Eye (tissue), 1 donor: ENCODE data around the gene KBTBD13.
"Not testable (repeated sequence)": the region's sequence is repeated elsewhere in the genome, so short reads cannot be mapped to it uniquely, and the experiment has no call there.

Experiments
- DNase-seq: peaks from one replicate; pipeline ENCODE4 v3.0.0-alpha.2; 2015

KBTBD13 gene

GRCh38 chr15:65069779-65070546 is 6.6 kb upstream of the KBTBD13 start:
- DNase-seq: no peak

GRCh38 chr15:65071381-65071811 is 5.2 kb upstream of the KBTBD13 start:
- DNase-seq: no peak

GRCh38 chr15:65072027-65072426 is 4.5 kb upstream of the KBTBD13 start:
- no peak for DNase-seq

GRCh38 chr15:65072617-65073016 is 3.9 kb upstream of the KBTBD13 start:
- no peak for DNase-seq

GRCh38 chr15:65074946-65075345 is 1.6 kb upstream of the KBTBD13 start:
- DNase-seq: not testable (repeated sequence)

GRCh38 chr15:65075607-65076395 is 745 bp upstream of the KBTBD13 start:
- not testable (repeated sequence) for DNase-seq

GRCh38 chr15:65077291-65077980 is 890 bp downstream of the KBTBD13 start:
- no peak for DNase-seq

- peak; percentile 79 for DNase-seq
These were observed 1.4 kb downstream of the KBTBD13 start for GRCh38 chr15:65077981-65078352.

GRCh38 chr15:65079580-65079979 is 3.0 kb downstream of the KBTBD13 start:
- DNase-seq: no peak

GRCh38 chr15:65081270-65081669 is 4.7 kb downstream of the KBTBD13 start:
- DNase-seq: no peak

GRCh38 chr15:65081758-65082157 is 5.2 kb downstream of the KBTBD13 start:
- DNase-seq: no peak

GRCh38 chr15:65082303-65082953 is 5.9 kb downstream of the KBTBD13 start:
- peak; percentile 37 for DNase-seq

GRCh38 chr15:65083262-65083701 is 6.7 kb downstream of the KBTBD13 start:
- peak; percentile 84 for DNase-seq

GRCh38 chr15:65084500-65085206 is 8.1 kb downstream of the KBTBD13 start:
- no peak for DNase-seq

GRCh38 chr15:65085207-65085753 is 8.7 kb downstream of the KBTBD13 start:
- peak; percentile 34 for DNase-seq

GRCh38 chr15:65085990-65086679 is 9.6 kb downstream of the KBTBD13 start:
- DNase-seq: peak; percentile 61

GRCh38 chr15:65086680-65087111 is 10.2 kb downstream of the KBTBD13 start:
- DNase-seq: peak; percentile 24

- DNase-seq: no peak
These were observed 10.9 kb downstream of the KBTBD13 start for GRCh38 chr15:65087411-65087810.

GRCh38 chr15:65087873-65088642 is 11.5 kb downstream of the KBTBD13 start:
- no peak for DNase-seq

GRCh38 chr15:65088643-65089021 is 12.1 kb downstream of the KBTBD13 start:
- DNase-seq: no peak
